HUDEP-2 (cell line): ENCODE measurements around the gene NDUFS2.

Source experiments
- DNase-seq, 76 experiments: peaks; one replicate each; lab custom pipeline; 2025; ENCODE audit not compliant: unreplicated experiment in 76 of 76; lab: John Stamatoyannopoulos, UW

The NDUFS2 gene

DNA sequence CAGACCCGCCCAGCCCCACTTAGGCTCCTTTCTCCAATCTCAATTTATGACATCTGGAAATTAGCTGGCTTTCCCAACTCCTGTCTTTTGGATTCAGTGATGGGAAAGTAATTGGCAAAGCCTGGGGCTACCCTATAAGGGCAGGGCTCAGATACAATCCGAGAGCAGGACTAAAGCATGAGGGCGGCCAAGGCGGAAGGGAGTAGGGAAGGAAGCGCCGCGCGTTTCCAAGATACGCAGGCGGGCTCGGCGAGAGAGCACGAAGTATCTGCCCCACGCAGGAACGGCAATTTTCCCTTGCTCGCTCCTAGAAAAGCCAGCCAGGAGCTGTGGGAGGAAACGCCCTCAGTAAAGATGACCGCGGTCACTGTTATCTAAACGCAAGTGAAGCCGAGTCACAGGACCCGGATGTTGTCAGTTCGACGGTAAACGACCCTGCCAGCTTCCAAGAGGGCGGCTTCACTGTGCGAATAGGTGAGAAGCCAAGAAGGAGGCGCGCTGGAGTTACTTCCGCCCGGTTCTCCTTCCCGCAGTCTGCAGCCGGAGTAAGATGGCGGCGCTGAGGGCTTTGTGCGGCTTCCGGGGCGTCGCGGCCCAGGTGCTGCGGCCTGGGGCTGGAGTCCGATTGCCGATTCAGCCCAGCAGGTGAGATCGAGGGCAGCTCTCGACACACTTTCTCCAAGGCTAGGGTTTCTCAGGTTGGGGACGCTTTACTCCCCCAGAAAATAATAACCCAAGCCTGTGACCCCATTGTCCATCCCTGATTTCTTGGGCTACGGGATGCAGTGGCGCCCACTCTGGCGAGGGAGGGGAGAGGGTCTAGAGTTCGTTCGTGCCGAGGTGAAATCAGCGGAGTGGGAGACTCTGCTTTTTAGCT lies at the start of gene NDUFS2:
TSS of gene NDUFS2 (plus strand) at position 532 of the 877 bp plus-strand sequence. CDS start at position 551, 19 bp downstream.
- peak in 75 of 76 experiments; percentile 40 to 98 (median 94) for DNase-seq

DNA sequence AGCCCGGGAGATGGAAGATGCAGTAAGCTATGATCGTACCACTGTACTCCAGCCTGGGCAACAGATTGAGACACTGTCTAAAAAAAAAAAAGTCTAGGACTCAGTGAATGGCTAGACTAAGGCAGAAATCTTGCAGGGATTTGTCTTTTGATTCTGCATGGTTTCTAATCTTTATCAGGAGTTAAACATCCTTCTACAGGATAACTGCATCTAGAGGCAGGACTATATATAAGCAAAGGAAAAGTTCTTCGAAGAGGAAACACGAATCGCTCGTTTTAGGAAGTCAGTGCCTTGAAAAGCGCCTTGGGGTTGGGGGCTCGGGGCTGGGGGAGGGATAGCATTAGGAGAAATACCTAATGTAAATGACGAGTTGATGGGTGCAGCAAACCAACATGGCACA lies 49.0 kb upstream of the NDUFS2 start:
- no peak for DNase-seq

DNA sequence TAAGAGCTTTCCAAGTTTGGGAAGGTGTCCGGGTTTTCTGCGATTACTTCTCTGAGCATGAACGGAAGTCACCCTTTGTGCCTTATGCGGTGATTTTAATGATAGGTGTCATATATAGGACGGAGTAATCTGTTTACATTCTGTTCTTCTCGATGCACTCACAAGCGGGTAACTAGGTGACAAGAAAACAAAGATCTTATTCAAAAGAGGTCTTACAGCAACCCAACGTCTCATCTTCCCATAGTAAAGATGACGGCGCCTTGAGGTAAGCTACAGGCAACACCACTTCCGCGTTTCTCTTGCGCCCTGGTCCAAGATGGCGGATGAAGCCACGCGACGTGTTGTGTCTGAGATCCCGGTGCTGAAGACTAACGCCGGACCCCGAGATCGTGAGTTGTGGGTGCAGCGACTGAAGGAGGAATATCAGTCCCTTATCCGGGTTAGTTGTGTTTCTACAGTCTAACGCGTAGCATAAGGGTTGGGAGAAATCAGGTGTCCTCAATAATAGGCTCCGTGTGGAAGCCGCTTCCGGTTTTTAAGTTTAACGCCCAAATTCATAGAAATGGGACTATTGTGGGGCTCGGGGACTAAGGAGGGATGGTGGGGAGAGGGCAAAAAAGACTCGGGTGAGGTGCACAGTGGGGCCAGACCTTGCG lies 48.4 kb upstream of the NDUFS2 start, which contains the start of gene UFC1:
TSS of gene UFC1 (plus strand) at position 297 of the 656 bp plus-strand sequence. CDS start at position 317, 20 bp downstream.
- DNase-seq, result peak in 74 of 76 experiments; percentile 13 to 82 (median 68)

DNA sequence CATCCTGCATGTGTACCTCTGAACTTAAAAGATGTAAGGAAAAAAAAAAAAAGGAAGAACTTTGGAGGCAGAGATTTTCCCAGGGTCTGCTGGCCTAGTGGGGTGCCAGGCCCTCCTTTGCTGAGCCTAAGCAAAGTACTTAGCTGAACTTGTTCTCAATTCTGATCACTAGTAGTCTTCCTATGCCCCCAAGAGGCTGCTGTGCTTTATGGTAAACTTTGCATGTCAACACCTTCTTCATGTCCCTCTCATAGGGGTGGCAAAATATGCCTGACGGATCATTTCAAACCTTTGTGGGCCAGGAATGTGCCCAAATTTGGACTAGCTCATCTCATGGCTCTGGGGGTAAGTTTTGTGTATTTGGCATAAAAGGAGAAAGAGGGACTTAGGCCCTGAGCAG lies 44.3 kb upstream of the NDUFS2 start:
- no peak for DNase-seq

DNA sequence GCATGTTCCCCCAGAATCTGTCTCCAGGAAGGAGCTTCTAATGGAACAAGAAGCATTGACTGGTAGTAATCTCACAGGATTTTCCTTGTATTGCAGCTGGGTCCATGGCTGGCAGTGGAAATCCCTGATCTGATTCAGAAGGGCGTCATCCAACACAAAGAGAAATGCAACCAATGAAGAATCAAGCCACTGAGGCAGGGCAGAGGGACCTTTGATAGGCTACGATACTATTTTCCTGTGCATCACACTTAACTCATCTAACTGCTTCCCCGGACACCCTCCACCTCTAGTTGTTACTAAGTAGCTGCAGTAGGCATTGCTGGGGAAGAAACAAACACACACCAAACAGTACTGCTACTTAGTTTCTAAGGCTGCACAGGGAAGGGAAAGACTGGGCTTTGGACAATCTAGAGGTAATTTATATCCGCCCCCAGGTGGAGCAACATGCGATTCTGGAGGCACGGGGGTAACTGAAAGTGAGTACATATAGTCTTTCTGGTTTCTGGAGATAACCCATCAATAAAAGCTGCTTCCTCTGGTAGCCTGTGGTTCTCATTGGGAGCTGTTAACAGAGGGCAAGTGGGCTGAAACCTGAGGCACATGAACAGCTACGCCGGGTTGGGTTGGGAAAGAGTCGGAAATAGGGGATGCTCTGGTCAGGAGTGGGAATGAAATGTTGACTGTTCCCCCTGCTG lies 43.7 kb upstream of the NDUFS2 start:
- peak in 9 of 76 experiments; percentile 11 to 40 (median 28) for DNase-seq

GRCh38 chr1:161159087-161159912 lies 42.9 kb upstream of the NDUFS2 start, which contains the start of gene USP21:
Gene USP21, plus strand, starts transcription at chr1:161159500. Its CDS starts 1,141 bp downstream, at chr1:161160641.
- peak in 75 of 76 experiments; percentile 17 to 90 (median 80) for DNase-seq

DNA sequence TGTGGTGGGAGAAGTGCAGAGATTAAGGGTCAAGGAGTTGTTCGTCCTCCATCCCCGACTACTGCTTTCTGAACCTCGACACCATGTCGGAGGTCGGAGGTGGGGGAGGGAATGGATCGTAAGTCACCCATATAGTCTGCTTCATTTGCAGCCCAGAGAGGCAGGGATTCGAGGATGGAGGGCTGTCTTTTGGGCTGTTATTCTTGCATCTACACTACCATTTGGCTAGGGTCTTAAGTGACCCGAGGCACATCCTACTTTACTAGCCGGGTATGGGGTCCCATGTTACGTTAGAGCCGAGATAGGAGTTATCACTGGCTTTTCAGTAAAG lies 42.3 kb upstream of the NDUFS2 start:
- no peak for DNase-seq

DNA sequence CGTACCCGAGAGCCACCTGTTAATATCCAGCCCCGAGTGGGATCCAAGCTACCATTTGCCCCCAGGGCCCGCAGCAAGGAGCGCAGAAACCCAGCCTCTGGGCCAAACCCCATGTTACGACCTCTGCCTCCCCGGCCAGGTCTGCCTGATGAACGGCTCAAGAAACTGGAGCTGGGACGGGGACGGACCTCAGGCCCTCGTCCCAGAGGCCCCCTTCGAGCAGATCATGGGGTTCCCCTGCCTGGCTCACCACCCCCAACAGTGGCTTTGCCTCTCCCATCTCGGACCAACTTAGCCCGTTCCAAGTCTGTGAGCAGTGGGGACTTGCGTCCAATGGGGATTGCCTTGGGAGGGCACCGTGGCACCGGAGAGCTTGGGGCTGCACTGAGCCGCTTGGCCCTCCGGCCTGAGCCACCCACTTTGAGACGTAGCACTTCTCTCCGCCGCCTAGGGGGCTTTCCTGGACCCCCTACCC lies 41.5 kb upstream of the NDUFS2 start:
- DNase-seq, result no peak

DNA sequence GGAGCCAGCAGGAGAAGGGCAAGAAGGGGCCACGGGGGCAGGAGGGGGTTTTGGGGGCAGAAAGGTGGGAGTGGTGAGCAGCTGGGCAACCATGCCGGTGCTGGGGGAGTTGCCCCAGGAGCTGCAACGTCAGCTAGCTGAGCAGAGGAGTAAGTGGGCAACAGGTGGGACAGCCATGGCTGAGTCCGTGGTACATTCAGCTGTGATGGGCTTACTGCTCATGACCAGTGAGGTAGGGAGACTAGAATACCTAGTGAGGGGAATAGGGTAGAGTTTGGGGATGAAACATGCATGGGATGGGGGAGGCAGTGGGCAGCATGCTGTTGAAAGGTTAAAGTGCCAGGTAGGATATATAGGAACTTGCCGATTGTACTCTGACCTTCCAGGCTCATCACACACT lies 40.5 kb upstream of the NDUFS2 start:
- DNase-seq, result no peak

DNA sequence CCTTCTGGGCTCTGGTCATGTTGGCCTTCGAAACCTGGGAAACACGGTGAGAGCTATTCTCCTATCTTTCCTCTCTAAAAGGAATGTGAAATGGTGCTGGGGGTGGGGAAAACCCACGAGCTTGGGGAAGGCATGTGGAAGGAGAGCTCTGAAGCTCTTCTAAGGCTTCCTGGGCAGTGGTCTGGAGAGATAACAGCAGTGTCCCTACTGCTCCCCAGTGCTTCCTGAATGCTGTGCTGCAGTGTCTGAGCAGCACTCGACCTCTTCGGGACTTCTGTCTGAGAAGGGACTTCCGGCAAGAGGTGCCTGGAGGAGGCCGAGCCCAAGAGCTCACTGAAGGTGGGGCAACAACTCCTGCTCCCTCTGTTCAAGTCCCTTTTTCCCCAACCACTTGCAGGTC lies 40.1 kb upstream of the NDUFS2 start:
- DNase-seq, result no peak

- no peak for DNase-seq
Measured at GRCh38 chr1:161162806-161163205, 39.4 kb upstream of the NDUFS2 start.

DNA sequence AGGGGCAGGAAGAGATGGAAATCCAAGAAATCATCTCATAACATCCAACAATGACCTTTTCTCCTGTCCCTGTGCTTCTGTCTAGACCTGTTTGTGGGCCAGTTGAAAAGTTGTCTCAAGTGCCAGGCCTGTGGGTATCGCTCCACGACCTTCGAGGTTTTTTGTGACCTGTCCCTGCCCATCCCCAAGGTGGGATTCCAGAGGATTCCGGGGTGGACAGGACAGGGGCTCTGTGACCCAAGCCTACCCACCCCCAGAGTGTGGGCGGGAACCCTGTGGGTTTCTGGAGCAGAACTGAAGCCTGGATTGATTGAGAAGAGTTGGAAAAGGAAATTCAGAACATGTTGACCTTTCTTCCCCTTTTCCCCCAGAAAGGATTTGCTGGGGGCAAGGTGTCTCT lies 38.4 kb upstream of the NDUFS2 start:
- DNase-seq, result no peak

DNA sequence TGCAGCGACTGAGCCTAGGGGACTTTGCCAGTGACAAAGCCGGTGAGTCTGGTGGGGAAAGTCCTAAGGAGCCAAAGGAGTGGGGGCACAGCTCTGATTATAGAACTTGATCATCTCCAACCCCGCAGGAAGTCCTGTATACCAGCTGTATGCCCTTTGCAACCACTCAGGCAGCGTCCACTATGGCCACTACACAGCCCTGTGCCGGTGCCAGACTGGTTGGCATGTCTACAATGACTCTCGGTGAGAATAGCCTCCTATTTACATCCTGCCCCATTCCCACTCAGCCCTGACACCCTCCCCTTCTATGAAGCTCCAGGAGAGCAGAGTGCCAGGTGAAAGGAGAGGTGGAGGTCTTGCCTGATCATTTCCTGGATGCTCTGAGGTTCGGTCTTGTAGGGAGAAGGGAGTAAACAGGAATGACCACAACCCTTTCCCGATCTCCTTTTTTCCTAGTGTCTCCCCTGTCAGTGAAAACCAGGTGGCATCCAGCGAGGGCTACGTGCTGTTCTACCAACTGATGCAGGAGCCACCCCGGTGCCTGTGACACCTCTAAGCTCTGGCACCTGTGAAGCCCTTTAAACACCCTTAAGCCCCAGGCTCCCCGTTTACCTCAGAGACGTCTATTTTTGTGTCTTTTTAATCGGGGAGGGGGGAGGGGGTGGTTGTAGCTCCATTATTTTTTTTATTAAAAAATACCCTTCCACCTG lies 37.1 kb upstream of the NDUFS2 start:
- no peak for DNase-seq

GRCh38 chr1:161165742-161166668 lies 36.2 kb upstream of the NDUFS2 start, which contains the start of gene PPOX:
Gene PPOX, plus strand, starts transcription at chr1:161166426. Its CDS starts 422 bp downstream, at chr1:161166848.
- DNase-seq, result peak; percentile 41 to 100 (median 99)

DNA sequence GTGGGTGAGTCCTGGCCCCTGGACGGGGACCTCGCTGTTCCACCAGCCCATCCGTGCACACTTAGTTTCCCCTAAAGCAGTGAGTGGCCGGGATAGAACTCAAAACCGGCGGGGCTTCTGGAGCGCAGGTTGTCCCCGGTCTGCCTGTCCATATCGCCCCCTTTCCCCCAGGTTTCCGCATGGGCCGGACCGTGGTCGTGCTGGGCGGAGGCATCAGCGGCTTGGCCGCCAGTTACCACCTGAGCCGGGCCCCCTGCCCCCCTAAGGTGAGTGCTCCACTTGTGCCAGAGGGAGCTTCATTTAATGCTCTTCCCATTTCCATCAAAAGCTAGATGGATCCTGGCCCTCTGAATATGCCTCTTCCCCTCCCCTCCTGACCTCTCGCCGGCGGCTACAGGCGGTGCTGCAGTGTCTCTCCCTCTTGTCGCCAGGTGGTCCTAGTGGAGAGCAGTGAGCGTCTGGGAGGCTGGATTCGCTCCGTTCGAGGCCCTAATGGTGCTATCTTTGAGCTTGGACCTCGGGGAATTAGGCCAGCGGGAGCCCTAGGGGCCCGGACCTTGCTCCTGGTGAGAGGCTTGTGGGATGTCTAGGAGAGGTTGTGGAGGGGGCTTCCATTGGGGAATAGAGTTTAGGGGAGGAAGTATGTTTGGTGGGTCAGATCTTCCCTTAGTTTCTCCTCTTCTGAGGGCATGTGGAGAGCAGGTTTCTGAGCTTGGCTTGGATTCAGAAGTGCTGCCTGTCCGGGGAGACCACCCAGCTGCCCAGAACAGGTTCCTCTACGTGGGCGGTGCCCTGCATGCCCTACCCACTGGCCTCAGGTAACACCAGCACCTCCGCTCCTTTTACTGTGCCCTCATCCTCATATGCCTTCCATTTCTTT lies 35.3 kb upstream of the NDUFS2 start:
- peak in 35 of 76 experiments; percentile 11 to 92 (median 46) for DNase-seq

- DNase-seq, result no peak
Measured at GRCh38 chr1:161168906-161169305, 33.3 kb upstream of the NDUFS2 start.

DNA sequence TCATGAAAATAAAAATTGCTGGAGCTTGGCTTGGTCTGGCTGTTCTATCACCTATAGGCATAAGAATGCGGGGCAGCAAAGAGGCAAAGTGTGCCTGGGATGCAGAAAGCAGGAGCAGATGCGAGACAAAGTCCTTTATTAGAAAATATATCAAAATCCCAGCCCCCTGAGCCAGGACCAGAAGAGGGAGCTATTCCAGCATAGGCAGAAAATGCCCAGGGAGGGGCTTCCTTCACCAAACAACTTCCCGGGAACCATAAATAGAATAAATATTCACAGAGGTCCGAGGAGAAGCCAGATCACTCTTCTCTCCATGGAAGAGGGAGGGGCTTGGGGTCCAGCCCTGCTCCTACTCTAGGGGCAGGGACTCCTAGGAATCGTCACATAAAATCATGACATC lies 31.0 kb upstream of the NDUFS2 start:
- no peak for DNase-seq
